Progenitor cell of endocrine pancreas (in vitro differentiated cells): ENCODE results near the gene CTSD. TPM values are rescaled to one million over a fixed set of nuclear protein-coding genes. Genes with fewer than 3 reads are reported as not detected.

Experiments
- DNase-seq: peaks from one replicate; pipeline ENCODE4 v3.0.0; 2021; ENCODE audit warnings: low spot score; ENCODE audit not compliant: unreplicated experiment
- H3K27ac Mint-ChIP-seq: 2 replicates; pipeline ENCODE4 v1.8.0; 2021; ENCODE audit warnings: mild to moderate bottlenecking, moderate library complexity, mixed read lengths
- H3K27me3 Mint-ChIP-seq: 2 replicates; pipeline ENCODE4 v1.8.0; 2021; ENCODE audit warnings: mixed read lengths
- H3K36me3 Mint-ChIP-seq: 2 replicates; pipeline ENCODE4 v1.8.0; 2022; ENCODE audit warnings: mixed read lengths; ENCODE audit not compliant: insufficient read depth
- H3K4me1 Mint-ChIP-seq: 2 replicates; pipeline ENCODE4 v1.8.0; 2021; ENCODE audit warnings: low read depth, mixed read lengths
- H3K4me3 Mint-ChIP-seq: 2 replicates; pipeline ENCODE4 v1.8.0; 2021; ENCODE audit warnings: low read depth, mild to moderate bottlenecking, moderate library complexity, mixed read lengths
- H3K9me3 Mint-ChIP-seq: 2 replicates; pipeline ENCODE4 v1.8.0; 2021; ENCODE audit warnings: low read depth, mixed read lengths
- CTCF ChIP-seq: fragments of 200-600 bp; sonication (generic); IDR thresholded peaks from one replicate; pipeline ENCODE4 v1.5.0; 2021; ENCODE audit warnings: antibody characterized with exemption, mild to moderate bottlenecking; ENCODE audit not compliant: unreplicated experiment
- total RNA-seq: library from RNA; stranded (reverse); gene quantifications from 2 replicates; pipeline ENCODE4 v1.2.1, GENCODE V29; 2021

Gene CTSD
- total RNA-seq, 1 donor from 2014 or later: 158 TPM

- DNase-seq: no peak
- peaks cover 35% of the 10 kb centered on the region for H3K27me3 Mint-ChIP-seq
- no peak for TF ChIP-seq CTCF
- H3K36me3 Mint-ChIP-seq: no peaks in the 10 kb centered on the region
- H3K4me1 Mint-ChIP-seq: peaks cover 9% of the 10 kb centered on the region
- H3K27ac Mint-ChIP-seq: no peak overlapping the region
- peaks cover 4% of the 10 kb centered on the region for H3K9me3 Mint-ChIP-seq
- no peak overlapping the region for H3K4me3 Mint-ChIP-seq
Observed at GRCh38 chr11:1747753-1748635, 15.7 kb downstream of the CTSD start.

- no peak overlapping the region for H3K4me3 Mint-ChIP-seq
- peaks cover 9% of the 10 kb centered on the region for H3K4me1 Mint-ChIP-seq
- H3K36me3 Mint-ChIP-seq: no peaks in the 10 kb centered on the region
- peaks cover 4% of the 10 kb centered on the region for H3K9me3 Mint-ChIP-seq
- DNase-seq: no peak
- no peak overlapping the region for H3K27ac Mint-ChIP-seq
- H3K27me3 Mint-ChIP-seq: peaks cover 35% of the 10 kb centered on the region
- no peak for TF ChIP-seq CTCF
Observed at GRCh38 chr11:1746956-1747752, 16.6 kb downstream of the CTSD start.

GRCh38 chr11:1746511-1746931 is 17.2 kb downstream of the CTSD start:
- Mint-ChIP-seq H3K27me3 (peaks cover 35% of the 10 kb centered on the region), H3K27ac (no peak overlapping the region), H3K4me3 (no peak overlapping the region), H3K36me3 (no peaks in the 10 kb centered on the region), H3K9me3 (peaks cover 4% of the 10 kb centered on the region), H3K4me1 (peaks cover 9% of the 10 kb centered on the region)
- no peak for DNase-seq
- no peak for TF ChIP-seq CTCF

- no peak overlapping the region for H3K4me3 Mint-ChIP-seq
- peaks cover 9% of the 10 kb centered on the region for H3K4me1 Mint-ChIP-seq
- no peaks in the 10 kb centered on the region for H3K36me3 Mint-ChIP-seq
- no peak overlapping the region for H3K27ac Mint-ChIP-seq
- peaks cover 4% of the 10 kb centered on the region for H3K9me3 Mint-ChIP-seq
- TF ChIP-seq CTCF: no peak
- DNase-seq: no peak
- H3K27me3 Mint-ChIP-seq: peaks cover 35% of the 10 kb centered on the region
Observed at GRCh38 chr11:1745701-1746320, 17.9 kb downstream of the CTSD start.
